Measurements from ENCODE around the gene LDLRAD4.

- TF ChIP-seq, protein P1, sequence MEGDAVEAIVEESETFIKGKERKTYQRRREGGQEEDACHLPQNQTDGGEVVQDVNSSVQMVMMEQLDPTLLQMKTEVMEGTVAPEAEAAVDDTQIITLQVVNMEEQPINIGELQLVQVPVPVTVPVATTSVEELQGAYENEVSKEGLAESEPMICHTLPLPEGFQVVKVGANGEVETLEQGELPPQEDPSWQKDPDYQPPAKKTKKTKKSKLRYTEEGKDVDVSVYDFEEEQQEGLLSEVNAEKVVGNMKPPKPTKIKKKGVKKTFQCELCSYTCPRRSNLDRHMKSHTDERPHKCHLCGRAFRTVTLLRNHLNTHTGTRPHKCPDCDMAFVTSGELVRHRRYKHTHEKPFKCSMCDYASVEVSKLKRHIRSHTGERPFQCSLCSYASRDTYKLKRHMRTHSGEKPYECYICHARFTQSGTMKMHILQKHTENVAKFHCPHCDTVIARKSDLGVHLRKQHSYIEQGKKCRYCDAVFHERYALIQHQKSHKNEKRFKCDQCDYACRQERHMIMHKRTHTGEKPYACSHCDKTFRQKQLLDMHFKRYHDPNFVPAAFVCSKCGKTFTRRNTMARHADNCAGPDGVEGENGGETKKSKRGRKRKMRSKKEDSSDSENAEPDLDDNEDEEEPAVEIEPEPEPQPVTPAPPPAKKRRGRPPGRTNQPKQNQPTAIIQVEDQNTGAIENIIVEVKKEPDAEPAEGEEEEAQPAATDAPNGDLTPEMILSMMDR (IDR thresholded peaks at IDR 0.05; ENCODE audit: borderline replicate concordance, extremely low read depth, low read length, poor library complexity, severe bottlenecking): no peak
- no peak for TF ChIP-seq EZH2 (IDR thresholded peaks at IDR 0.05; ENCODE audit: borderline replicate concordance, low read depth, low read length, severe bottlenecking)
Measured at GRCh38 chr18:13448335-13448795, 229.8 kb downstream of the LDLRAD4 start.

Measured in DND-41 (cell line).